H1 (cell line): ENCODE results near the gene OSBPL9. TPM values are rescaled to one million over a fixed set of nuclear protein-coding genes. Genes with fewer than 3 reads are reported as not detected.

ENCODE experiments used
- CHD1 ChIP-seq: IDR thresholded peaks from 2 replicates; pipeline ENCODE4 v1.6.1; 2012; ENCODE audit warnings: low read depth, low read length, improper control_type of control experiment
- GABPA ChIP-seq: IDR thresholded peaks from 2 replicates; pipeline ENCODE4 v1.6.1; 2011; ENCODE audit warnings: mild to moderate bottlenecking, low read length, moderate library complexity, borderline replicate concordance; ENCODE audit not compliant: insufficient read depth
- SRF ChIP-seq: IDR thresholded peaks from 2 replicates; pipeline ENCODE4 v1.6.1; 2011; ENCODE audit warnings: mild to moderate bottlenecking, low read depth, low read length, moderate library complexity
- TCF12 ChIP-seq: IDR thresholded peaks from 2 replicates; pipeline ENCODE4 v1.6.1; 2011; ENCODE audit warnings: low read depth, mild to moderate bottlenecking, low read length
- polyA plus RNA-seq, 7 experiments: library from polyadenylated mRNA; depleted of rRNA in 3 of 7; stranded (reverse) in 5 of 7; unstranded in 2 of 7; fragments of >200 nt in 5 of 7; fragments of 200-250 nt in 2 of 7; gene quantifications; 1 replicate in 5 of 7; 2 replicates in 1 of 7; 4 replicates in 1 of 7; pipeline versions ENCODE4 v1.2.1 to v1.2.3, GENCODE V29; 2011 to 2013; ENCODE audit warnings: missing spikeins in 2 of 7, mixed read lengths in 2 of 7
- total RNA-seq: library from RNA; stranded (reverse); fragmentation: NEBNext Ultra II Directional; extraction: Animal tissue kit (Norgen Biotek cat#: 25700); gene quantifications from 2 replicates; pipeline ENCODE4 v1.2.1, GENCODE V29; 2021
- TF ChIP-seq, protein P1 (sequence below): IDR thresholded peaks from 2 replicates; pipeline ENCODE4 v1.6.1; 2012; ENCODE audit warnings: inconsistent platforms
- TF ChIP-seq, protein P2 (sequence below): IDR thresholded peaks from 2 replicates; pipeline ENCODE4 v1.6.1; 2012; ENCODE audit warnings: low read length, inconsistent platforms
- TF ChIP-seq, protein P3 (sequence below): fragments of 300-600 bp; sonication (generic); IDR thresholded peaks from 2 replicates; pipeline ENCODE4 v1.7.1; 2012; ENCODE audit warnings: low read length, moderate library complexity, mild to moderate bottlenecking, inconsistent platforms; ENCODE audit not compliant: insufficient replicate concordance

The OSBPL9 gene
- total and polyA plus RNA-seq, 2 of the 8 experiments (the other 6 are each of a cell fraction or from before 2014, with no cell fraction given), result 58.2 to 71.6 TPM

DNA sequence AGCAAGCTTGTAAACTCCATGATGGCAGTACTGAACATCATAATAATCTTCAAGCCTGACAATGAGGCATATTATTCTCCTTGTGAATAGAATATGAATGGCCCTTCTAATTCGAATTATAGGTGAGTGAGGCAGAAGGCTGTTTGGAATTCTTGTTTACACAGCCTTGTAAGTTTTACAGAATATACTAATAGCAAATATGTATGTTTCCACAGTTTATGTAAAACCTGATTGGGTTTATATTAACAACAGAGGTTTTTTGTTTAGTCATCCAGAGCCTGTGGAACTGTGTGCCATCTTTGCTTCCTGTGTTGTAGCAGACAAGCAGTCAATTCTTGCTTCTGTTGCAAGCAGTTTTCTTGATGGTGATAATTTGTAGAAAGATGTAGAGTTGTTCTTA lies 8.0 kb downstream of the OSBPL9 start (continued):
- TF ChIP-seq, protein P1, sequence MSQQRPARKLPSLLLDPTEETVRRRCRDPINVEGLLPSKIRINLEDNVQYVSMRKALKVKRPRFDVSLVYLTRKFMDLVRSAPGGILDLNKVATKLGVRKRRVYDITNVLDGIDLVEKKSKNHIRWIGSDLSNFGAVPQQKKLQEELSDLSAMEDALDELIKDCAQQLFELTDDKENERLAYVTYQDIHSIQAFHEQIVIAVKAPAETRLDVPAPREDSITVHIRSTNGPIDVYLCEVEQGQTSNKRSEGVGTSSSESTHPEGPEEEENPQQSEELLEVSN, result no peak
- TF ChIP-seq TCF12, result no peak
- TF ChIP-seq CHD1, result no peak
- TF ChIP-seq, protein P2, sequence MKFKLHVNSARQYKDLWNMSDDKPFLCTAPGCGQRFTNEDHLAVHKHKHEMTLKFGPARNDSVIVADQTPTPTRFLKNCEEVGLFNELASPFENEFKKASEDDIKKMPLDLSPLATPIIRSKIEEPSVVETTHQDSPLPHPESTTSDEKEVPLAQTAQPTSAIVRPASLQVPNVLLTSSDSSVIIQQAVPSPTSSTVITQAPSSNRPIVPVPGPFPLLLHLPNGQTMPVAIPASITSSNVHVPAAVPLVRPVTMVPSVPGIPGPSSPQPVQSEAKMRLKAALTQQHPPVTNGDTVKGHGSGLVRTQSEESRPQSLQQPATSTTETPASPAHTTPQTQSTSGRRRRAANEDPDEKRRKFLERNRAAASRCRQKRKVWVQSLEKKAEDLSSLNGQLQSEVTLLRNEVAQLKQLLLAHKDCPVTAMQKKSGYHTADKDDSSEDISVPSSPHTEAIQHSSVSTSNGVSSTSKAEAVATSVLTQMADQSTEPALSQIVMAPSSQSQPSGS, result no peak
- TF ChIP-seq, protein P3, sequence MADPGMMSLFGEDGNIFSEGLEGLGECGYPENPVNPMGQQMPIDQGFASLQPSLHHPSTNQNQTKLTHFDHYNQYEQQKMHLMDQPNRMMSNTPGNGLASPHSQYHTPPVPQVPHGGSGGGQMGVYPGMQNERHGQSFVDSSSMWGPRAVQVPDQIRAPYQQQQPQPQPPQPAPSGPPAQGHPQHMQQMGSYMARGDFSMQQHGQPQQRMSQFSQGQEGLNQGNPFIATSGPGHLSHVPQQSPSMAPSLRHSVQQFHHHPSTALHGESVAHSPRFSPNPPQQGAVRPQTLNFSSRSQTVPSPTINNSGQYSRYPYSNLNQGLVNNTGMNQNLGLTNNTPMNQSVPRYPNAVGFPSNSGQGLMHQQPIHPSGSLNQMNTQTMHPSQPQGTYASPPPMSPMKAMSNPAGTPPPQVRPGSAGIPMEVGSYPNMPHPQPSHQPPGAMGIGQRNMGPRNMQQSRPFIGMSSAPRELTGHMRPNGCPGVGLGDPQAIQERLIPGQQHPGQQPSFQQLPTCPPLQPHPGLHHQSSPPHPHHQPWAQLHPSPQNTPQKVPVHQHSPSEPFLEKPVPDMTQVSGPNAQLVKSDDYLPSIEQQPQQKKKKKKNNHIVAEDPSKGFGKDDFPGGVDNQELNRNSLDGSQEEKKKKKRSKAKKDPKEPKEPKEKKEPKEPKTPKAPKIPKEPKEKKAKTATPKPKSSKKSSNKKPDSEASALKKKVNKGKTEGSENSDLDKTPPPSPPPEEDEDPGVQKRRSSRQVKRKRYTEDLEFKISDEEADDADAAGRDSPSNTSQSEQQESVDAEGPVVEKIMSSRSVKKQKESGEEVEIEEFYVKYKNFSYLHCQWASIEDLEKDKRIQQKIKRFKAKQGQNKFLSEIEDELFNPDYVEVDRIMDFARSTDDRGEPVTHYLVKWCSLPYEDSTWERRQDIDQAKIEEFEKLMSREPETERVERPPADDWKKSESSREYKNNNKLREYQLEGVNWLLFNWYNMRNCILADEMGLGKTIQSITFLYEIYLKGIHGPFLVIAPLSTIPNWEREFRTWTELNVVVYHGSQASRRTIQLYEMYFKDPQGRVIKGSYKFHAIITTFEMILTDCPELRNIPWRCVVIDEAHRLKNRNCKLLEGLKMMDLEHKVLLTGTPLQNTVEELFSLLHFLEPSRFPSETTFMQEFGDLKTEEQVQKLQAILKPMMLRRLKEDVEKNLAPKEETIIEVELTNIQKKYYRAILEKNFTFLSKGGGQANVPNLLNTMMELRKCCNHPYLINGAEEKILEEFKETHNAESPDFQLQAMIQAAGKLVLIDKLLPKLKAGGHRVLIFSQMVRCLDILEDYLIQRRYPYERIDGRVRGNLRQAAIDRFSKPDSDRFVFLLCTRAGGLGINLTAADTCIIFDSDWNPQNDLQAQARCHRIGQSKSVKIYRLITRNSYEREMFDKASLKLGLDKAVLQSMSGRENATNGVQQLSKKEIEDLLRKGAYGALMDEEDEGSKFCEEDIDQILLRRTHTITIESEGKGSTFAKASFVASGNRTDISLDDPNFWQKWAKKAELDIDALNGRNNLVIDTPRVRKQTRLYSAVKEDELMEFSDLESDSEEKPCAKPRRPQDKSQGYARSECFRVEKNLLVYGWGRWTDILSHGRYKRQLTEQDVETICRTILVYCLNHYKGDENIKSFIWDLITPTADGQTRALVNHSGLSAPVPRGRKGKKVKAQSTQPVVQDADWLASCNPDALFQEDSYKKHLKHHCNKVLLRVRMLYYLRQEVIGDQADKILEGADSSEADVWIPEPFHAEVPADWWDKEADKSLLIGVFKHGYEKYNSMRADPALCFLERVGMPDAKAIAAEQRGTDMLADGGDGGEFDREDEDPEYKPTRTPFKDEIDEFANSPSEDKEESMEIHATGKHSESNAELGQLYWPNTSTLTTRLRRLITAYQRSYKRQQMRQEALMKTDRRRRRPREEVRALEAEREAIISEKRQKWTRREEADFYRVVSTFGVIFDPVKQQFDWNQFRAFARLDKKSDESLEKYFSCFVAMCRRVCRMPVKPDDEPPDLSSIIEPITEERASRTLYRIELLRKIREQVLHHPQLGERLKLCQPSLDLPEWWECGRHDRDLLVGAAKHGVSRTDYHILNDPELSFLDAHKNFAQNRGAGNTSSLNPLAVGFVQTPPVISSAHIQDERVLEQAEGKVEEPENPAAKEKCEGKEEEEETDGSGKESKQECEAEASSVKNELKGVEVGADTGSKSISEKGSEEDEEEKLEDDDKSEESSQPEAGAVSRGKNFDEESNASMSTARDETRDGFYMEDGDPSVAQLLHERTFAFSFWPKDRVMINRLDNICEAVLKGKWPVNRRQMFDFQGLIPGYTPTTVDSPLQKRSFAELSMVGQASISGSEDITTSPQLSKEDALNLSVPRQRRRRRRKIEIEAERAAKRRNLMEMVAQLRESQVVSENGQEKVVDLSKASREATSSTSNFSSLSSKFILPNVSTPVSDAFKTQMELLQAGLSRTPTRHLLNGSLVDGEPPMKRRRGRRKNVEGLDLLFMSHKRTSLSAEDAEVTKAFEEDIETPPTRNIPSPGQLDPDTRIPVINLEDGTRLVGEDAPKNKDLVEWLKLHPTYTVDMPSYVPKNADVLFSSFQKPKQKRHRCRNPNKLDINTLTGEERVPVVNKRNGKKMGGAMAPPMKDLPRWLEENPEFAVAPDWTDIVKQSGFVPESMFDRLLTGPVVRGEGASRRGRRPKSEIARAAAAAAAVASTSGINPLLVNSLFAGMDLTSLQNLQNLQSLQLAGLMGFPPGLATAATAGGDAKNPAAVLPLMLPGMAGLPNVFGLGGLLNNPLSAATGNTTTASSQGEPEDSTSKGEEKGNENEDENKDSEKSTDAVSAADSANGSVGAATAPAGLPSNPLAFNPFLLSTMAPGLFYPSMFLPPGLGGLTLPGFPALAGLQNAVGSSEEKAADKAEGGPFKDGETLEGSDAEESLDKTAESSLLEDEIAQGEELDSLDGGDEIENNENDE, result no peak
- no peak for TF ChIP-seq SRF
- TF ChIP-seq GABPA, result no peak
